Type B pancreatic cell (in vitro differentiated cells): Measurements from ENCODE around the gene OR52B2. TPM values are rescaled to one million over a fixed set of nuclear protein-coding genes. Genes with fewer than 3 reads are reported as not detected.

Source experiments
- DNase-seq: peaks from one replicate; pipeline ENCODE4 v3.0.0; 2021; ENCODE audit warnings: mixed read lengths; ENCODE audit not compliant: unreplicated experiment; ENCODE audit errors: extremely low spot score
- H3K27ac Mint-ChIP-seq: 2 replicates; pipeline ENCODE4 v1.8.0; 2021; ENCODE audit warnings: mild to moderate bottlenecking, mixed read lengths
- H3K27me3 Mint-ChIP-seq: 2 replicates; pipeline ENCODE4 v1.8.0; 2021; ENCODE audit warnings: mixed read lengths
- H3K36me3 Mint-ChIP-seq: 2 replicates; pipeline ENCODE4 v1.8.0; 2021; ENCODE audit warnings: mixed read lengths
- H3K4me1 Mint-ChIP-seq: one replicate; pipeline ENCODE4 v1.8.0; 2021; ENCODE audit warnings: mixed read lengths; ENCODE audit not compliant: unreplicated experiment
- H3K4me3 Mint-ChIP-seq: 2 replicates; pipeline ENCODE4 v1.8.0; 2021; ENCODE audit warnings: mild to moderate bottlenecking, mixed read lengths
- H3K9me3 Mint-ChIP-seq: 2 replicates; pipeline ENCODE4 v1.8.0; 2021; ENCODE audit warnings: mixed read lengths
- total RNA-seq: library from RNA; stranded (reverse); gene quantifications from 2 replicates; pipeline ENCODE4 v1.2.1, GENCODE V29; 2021; ENCODE audit warnings: low replicate concordance
- TF ChIP-seq, protein P1 (sequence below): fragments of 200-600 bp; sonication (generic); conservative IDR thresholded peaks from 2 replicates; pipeline ENCODE4 v1.5.0; 2021; ENCODE audit warnings: antibody characterized with exemption, mild to moderate bottlenecking

OR52B2 gene
- total RNA-seq, 1 donor from 2014 or later = not detected

DNA sequence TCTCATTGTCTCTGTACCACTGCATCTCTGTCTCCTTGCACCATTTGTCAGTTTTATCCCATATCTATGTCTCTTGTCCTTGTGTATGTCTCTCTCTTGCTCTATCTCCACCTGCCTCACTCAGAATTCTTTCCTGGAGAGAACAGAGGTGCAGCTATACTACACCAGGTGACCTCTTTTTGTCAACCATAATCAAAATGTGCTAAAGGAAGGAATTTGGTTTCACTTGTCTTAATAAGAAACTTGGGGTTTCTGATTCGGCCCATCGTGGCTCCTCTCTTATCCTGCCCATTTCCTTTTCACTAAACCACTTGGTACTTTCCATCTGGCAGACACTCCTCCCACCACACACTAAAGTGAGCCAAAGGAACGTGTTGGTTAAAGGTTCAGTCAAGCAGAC, 33.2 kb upstream of the OR52B2 start:
- Mint-ChIP-seq H3K27ac (no peak overlapping the region), H3K4me3 (no peak overlapping the region), H3K27me3 (no peaks in the 10 kb centered on the region), H3K4me1 (no peaks in the 10 kb centered on the region), H3K9me3 (no peaks in the 10 kb centered on the region), H3K36me3 (peaks cover 9% of the 10 kb centered on the region)
- TF ChIP-seq, protein P1, sequence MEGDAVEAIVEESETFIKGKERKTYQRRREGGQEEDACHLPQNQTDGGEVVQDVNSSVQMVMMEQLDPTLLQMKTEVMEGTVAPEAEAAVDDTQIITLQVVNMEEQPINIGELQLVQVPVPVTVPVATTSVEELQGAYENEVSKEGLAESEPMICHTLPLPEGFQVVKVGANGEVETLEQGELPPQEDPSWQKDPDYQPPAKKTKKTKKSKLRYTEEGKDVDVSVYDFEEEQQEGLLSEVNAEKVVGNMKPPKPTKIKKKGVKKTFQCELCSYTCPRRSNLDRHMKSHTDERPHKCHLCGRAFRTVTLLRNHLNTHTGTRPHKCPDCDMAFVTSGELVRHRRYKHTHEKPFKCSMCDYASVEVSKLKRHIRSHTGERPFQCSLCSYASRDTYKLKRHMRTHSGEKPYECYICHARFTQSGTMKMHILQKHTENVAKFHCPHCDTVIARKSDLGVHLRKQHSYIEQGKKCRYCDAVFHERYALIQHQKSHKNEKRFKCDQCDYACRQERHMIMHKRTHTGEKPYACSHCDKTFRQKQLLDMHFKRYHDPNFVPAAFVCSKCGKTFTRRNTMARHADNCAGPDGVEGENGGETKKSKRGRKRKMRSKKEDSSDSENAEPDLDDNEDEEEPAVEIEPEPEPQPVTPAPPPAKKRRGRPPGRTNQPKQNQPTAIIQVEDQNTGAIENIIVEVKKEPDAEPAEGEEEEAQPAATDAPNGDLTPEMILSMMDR = no peak
- no peak for DNase-seq

DNA sequence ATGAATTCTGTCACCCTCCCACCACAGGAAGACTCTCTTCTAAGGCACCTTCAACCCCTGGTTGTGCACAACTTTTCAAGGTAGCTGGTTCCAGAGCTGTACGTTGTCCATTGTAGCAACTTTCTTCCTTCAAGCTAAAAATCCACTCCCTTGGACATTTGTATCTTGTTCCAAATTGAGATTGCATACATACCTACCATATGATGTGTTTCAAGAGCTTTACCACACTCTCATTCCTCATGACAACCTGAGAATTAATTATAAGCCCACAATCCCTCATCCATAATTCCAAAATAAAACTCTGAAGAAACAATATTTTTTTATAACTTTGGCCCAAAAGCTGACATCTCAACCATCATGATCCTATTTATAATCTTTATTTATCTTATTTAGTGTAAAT, 31.9 kb upstream of the OR52B2 start:
- DNase-seq = no peak
- Mint-ChIP-seq H3K27me3 (no peaks in the 10 kb centered on the region), H3K4me1 (no peaks in the 10 kb centered on the region), H3K9me3 (no peaks in the 10 kb centered on the region), H3K4me3 (no peak overlapping the region), H3K36me3 (peaks cover 9% of the 10 kb centered on the region), H3K27ac (no peak overlapping the region)
- TF ChIP-seq, protein P1 = no peak

DNA sequence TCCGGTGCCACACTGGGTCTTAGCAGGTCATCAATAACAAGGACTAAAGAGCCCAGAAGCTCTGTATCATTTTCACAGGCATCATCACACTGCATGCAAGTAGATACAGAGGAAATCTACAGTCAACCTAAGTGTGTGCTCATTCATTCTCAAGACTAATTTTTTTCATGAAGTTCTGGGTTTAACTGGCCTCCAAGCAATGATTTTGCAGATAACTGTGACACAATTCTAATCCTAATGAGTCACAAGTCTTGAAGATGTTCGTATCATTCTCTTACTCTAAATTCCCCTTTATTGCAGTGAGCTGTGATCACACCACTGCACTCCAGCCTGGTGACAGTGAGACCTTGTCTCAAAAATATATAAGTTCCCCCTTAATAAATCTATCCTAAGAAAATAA, 31.4 kb upstream of the OR52B2 start:
- Mint-ChIP-seq H3K36me3 (peaks cover 9% of the 10 kb centered on the region), H3K4me3 (no peak overlapping the region), H3K27ac (no peak overlapping the region), H3K9me3 (no peaks in the 10 kb centered on the region), H3K4me1 (no peaks in the 10 kb centered on the region), H3K27me3 (no peaks in the 10 kb centered on the region)
- DNase-seq = no peak
- TF ChIP-seq, protein P1 = no peak

DNA sequence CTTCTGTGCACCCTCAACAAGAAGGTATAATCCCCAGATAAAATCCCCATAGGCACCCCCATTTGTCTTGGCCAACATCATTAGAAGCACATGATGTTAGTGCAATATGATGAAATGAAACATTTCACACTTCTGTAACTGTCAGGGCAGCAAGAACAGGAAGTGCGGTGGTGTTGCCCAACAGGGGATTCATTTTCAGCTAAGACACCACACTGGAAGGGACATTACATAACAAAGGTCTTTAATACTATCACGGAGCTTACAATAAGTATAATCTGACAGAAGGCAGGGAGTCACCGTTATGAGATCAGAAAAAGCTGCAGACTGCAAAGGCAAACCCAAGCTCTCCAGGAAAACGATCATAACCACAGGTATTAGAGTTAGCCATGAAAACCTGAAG, 30.8 kb upstream of the OR52B2 start:
- Mint-ChIP-seq H3K4me1 (no peaks in the 10 kb centered on the region), H3K9me3 (no peaks in the 10 kb centered on the region), H3K36me3 (peaks cover 9% of the 10 kb centered on the region), H3K4me3 (no peak overlapping the region), H3K27ac (no peak overlapping the region), H3K27me3 (no peaks in the 10 kb centered on the region)
- TF ChIP-seq, protein P1 = no peak
- DNase-seq = no peak

DNA sequence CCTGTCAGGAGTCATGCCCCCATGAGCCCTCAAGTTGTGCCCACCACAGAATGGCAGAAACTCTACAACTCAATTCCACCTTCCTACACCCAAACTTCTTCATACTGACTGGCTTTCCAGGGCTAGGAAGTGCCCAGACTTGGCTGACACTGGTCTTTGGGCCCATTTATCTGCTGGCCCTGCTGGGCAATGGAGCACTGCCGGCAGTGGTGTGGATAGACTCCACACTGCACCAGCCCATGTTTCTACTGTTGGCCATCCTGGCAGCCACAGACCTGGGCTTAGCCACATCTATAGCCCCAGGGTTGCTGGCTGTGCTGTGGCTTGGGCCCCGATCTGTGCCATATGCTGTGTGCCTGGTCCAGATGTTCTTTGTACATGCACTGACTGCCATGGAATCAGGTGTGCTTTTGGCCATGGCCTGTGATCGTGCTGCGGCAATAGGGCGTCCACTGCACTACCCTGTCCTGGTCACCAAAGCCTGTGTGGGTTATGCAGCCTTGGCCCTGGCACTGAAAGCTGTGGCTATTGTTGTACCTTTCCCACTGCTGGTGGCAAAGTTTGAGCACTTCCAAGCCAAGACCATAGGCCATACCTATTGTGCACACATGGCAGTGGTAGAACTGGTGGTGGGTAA, 29.2 kb upstream of the OR52B2 start, which contains the start of gene OR52W1:
Gene OR52W1, plus strand, starts transcription at position 51 of the 637 bp plus-strand sequence. Its CDS starts 0 bp downstream, at position 51.
- no peaks in the 10 kb centered on the region for H3K36me3 Mint-ChIP-seq
- H3K4me3 Mint-ChIP-seq = no peak within 1 kb of the TSS
- H3K27ac Mint-ChIP-seq = no peak within 1 kb of the TSS
- no peaks in the 10 kb centered on the region for H3K9me3 Mint-ChIP-seq
- H3K27me3 Mint-ChIP-seq = no peaks in the 10 kb centered on the region
- H3K4me1 Mint-ChIP-seq = no peaks in the 10 kb centered on the region
- TF ChIP-seq, protein P1 = no peak
- DNase-seq = no peak
